Peyer's patch (tissue), 4 donors: ENCODE measurements around the gene APOL2.

Experiments
- POLR2A ChIP-seq, 2 donors: fragments of 450-650 bp; IDR thresholded peaks; one replicate each; pipeline ENCODE4 v1.5.1; 2017; ENCODE audit warnings: antibody characterized with exemption in 2 of 2, mild to moderate bottlenecking in 2 of 2, moderate library complexity in 2 of 2
- TF ChIP-seq, protein P1 (sequence below), 6 experiments: fragments of 450-650 bp in 4 of 6; fragments of 200-600 bp in 2 of 6; sonication (generic) in 1 of 6; IDR thresholded peaks; one replicate each; pipeline ENCODE4 v1.5.1; 2017 to 2019; ENCODE audit warnings: antibody characterized with exemption in 6 of 6, mild to moderate bottlenecking in 3 of 6, moderate library complexity in 1 of 6

GRCh38 chr22:36180038-36180880 is 59.1 kb downstream of the APOL2 start:
- TF ChIP-seq POLR2A (IDR thresholded peaks at IDR 0.05): no peak
- TF ChIP-seq, protein P1, sequence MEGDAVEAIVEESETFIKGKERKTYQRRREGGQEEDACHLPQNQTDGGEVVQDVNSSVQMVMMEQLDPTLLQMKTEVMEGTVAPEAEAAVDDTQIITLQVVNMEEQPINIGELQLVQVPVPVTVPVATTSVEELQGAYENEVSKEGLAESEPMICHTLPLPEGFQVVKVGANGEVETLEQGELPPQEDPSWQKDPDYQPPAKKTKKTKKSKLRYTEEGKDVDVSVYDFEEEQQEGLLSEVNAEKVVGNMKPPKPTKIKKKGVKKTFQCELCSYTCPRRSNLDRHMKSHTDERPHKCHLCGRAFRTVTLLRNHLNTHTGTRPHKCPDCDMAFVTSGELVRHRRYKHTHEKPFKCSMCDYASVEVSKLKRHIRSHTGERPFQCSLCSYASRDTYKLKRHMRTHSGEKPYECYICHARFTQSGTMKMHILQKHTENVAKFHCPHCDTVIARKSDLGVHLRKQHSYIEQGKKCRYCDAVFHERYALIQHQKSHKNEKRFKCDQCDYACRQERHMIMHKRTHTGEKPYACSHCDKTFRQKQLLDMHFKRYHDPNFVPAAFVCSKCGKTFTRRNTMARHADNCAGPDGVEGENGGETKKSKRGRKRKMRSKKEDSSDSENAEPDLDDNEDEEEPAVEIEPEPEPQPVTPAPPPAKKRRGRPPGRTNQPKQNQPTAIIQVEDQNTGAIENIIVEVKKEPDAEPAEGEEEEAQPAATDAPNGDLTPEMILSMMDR (IDR thresholded peaks at IDR 0.05): peak; percentile 79 to 91 (median 84)
